Natural killer cell (primary cell): ENCODE data around the gene KRTAP9-7. TPM values are rescaled to one million over a fixed set of nuclear protein-coding genes. Genes with fewer than 3 reads are reported as not detected.
"Not testable (repeated sequence)": the region's sequence is repeated elsewhere in the genome, so short reads cannot be mapped to it uniquely, and the experiment has no call there.

Source experiments
- ATAC-seq, 3 donors: fragments of 150-1000 bp in 2 of 3; fragments of 200-7000 bp in 1 of 3; cut with Tn5 transposase; 1 replicate in 1 of 3; 2 replicates in 2 of 3; pipeline ENCODE4 v1.10.0; 2021; ENCODE audit warnings: mild to moderate bottlenecking in 2 of 3, moderate library complexity in 2 of 3
- DNase-seq, 2 donors: peaks; one replicate each; pipeline versions ENCODE4 v3.0.0 to v3.0.0-alpha.2; 2013 to 2021; ENCODE audit warnings: mixed read lengths in 1 of 2
- H3K27ac ChIP-seq: one replicate; pipeline ENCODE4 v1.5.1; 2013; ENCODE audit warnings: mild to moderate bottlenecking, low read length
- H3K27me3 ChIP-seq: one replicate; pipeline ENCODE4 v1.6.1; 2013; ENCODE audit warnings: low read length; ENCODE audit not compliant: control insufficient read depth, insufficient read depth
- H3K36me3 ChIP-seq: one replicate; pipeline ENCODE4 v1.6.1; 2013; ENCODE audit warnings: low read length; ENCODE audit not compliant: control insufficient read depth, insufficient read depth
- H3K4me1 ChIP-seq: one replicate; pipeline ENCODE4 v1.6.1; 2013; ENCODE audit warnings: low read length; ENCODE audit not compliant: control insufficient read depth, insufficient read depth
- H3K4me3 ChIP-seq: one replicate; pipeline ENCODE4 v1.5.1; 2013; ENCODE audit warnings: low read length
- H3K9me3 ChIP-seq: one replicate; pipeline ENCODE4 v1.6.1; 2013; ENCODE audit warnings: low read length; ENCODE audit not compliant: control insufficient read depth, insufficient read depth
- H3K27ac Mint-ChIP-seq, 2 donors: one replicate each; pipeline ENCODE4 v1.8.0; 2022; ENCODE audit warnings: mild to moderate bottlenecking in 2 of 2, mixed read lengths in 2 of 2, moderate library complexity in 1 of 2
- H3K27me3 Mint-ChIP-seq, 2 donors: one replicate each; pipeline ENCODE4 v1.8.0; 2022; ENCODE audit warnings: low read depth in 2 of 2, mixed read lengths in 2 of 2
- H3K36me3 Mint-ChIP-seq: one replicate; pipeline ENCODE4 v1.8.0; 2022; ENCODE audit warnings: mixed read lengths
- H3K4me1 Mint-ChIP-seq, 2 donors: one replicate each; pipeline ENCODE4 v1.8.0; 2022; ENCODE audit warnings: mixed read lengths in 2 of 2
- H3K4me3 Mint-ChIP-seq: one replicate; pipeline ENCODE4 v1.8.0; 2022; ENCODE audit warnings: mild to moderate bottlenecking, moderate library complexity, mixed read lengths
- H3K9me3 Mint-ChIP-seq, 2 donors: one replicate each; pipeline ENCODE4 v1.8.0; 2022; ENCODE audit warnings: mixed read lengths in 2 of 2
- CTCF ChIP-seq: fragments of 200-600 bp; IDR thresholded peaks from one replicate; pipeline ENCODE4 v1.8.0; 2022; ENCODE audit warnings: antibody characterized with exemption
- WGBS: methylation state at CpG from one replicate; pipeline ENCODE4 v1.1.7; 2013; ENCODE audit warnings: missing lambda C conversion rate; ENCODE audit not compliant: insufficient coverage; 5-methylcytosine and 5-hydroxymethylcytosine counted together
- intact Hi-C: fragments of 100-400 bp; cut with micrococcal nuclease; formaldehyde crosslinking; loops from one replicate; pipeline ENCODE4 v1.14.2; 2022
- total RNA-seq, 4 donors: library from RNA; stranded (reverse); fragments of 120-200 nt in 1 of 4; gene quantifications; one replicate each; pipeline versions ENCODE4 v1.2.3 to v1.2.4, GENCODE V29; 2013 to 2022

Gene KRTAP9-7
- total RNA-seq, 3 donors from 2014 or later (not counting 1 experiment from before 2014, with no cell fraction given), result not detected

- Histone ChIP-seq H3K36me3 (no peaks in the 10 kb centered on the region), H3K4me3 (no peak overlapping the region), H3K4me1 (no peaks in the 10 kb centered on the region), H3K27me3 (peaks cover 4% of the 10 kb centered on the region), H3K27ac (no peak overlapping the region), H3K9me3 (no peaks in the 10 kb centered on the region)
- ATAC-seq (no peak), DNase-seq (no peak)
- Mint-ChIP-seq H3K27ac (no peak overlapping the region), H3K27me3 (peaks cover 22 to 34% of the 10 kb centered on the region in 2 donors), H3K4me3 (no peak overlapping the region), H3K9me3 (no peaks in the 10 kb centered on the region), H3K4me1 (peaks cover 0 to 4% of the 10 kb centered on the region in 2 donors), H3K36me3 (no peaks in the 10 kb centered on the region)
- 90% methylated on average over 6 of the region's 6 CpGs for WGBS
- no peak for TF ChIP-seq CTCF
- intact Hi-C loops, result no loop called here
Observed at GRCh38 chr17:41231731-41232130, 43.8 kb upstream of the KRTAP9-7 start.

- H3K27me3 Mint-ChIP-seq, result peaks cover 22 to 34% of the 10 kb centered on the region in 2 donors
- H3K36me3 ChIP-seq, H3K4me3 Mint-ChIP-seq, H3K4me3 ChIP-seq, ATAC-seq, DNase-seq, H3K9me3 Mint-ChIP-seq, intact Hi-C loops, H3K36me3 Mint-ChIP-seq, H3K4me1 Mint-ChIP-seq, H3K4me1 ChIP-seq, H3K27ac Mint-ChIP-seq, H3K27me3 ChIP-seq, H3K27ac ChIP-seq, H3K9me3 ChIP-seq: not testable (repeated sequence)
- WGBS, result 80% methylated on average over 1 of the region's 1 CpG
Observed at GRCh38 chr17:41232399-41233105, 42.9 kb upstream of the KRTAP9-7 start, which contains the start of gene KRTAP9-3. Gene KRTAP9-3 (plus strand): TSS chr17:41232449. CDS start chr17:41232502, 53 bp downstream.

GRCh38 chr17:41237116-41237515 lies 38.4 kb upstream of the KRTAP9-7 start:
- H3K27me3 ChIP-seq, ATAC-seq, H3K4me1 ChIP-seq, H3K4me3 Mint-ChIP-seq, H3K4me1 Mint-ChIP-seq, H3K27ac ChIP-seq, H3K27ac Mint-ChIP-seq, H3K9me3 ChIP-seq, H3K36me3 ChIP-seq, intact Hi-C loops, H3K4me3 ChIP-seq, H3K36me3 Mint-ChIP-seq, H3K9me3 Mint-ChIP-seq, DNase-seq: not testable (repeated sequence)
- H3K27me3 Mint-ChIP-seq, result peaks cover 30 to 39% of the 10 kb centered on the region in 2 donors
- WGBS, result 89% methylated on average over 4 of the region's 4 CpGs

- not testable (repeated sequence) for DNase-seq, H3K27ac Mint-ChIP-seq
Observed at GRCh38 chr17:41237949-41238437, 37.5 kb upstream of the KRTAP9-7 start, which contains the start of gene KRTAP9-8. Gene KRTAP9-8 (plus strand): TSS chr17:41237999. CDS start chr17:41238052, 53 bp downstream.

GRCh38 chr17:41246995-41247787 lies 28.3 kb upstream of the KRTAP9-7 start:
- H3K9me3 Mint-ChIP-seq, H3K4me1 ChIP-seq, H3K36me3 ChIP-seq, intact Hi-C loops, H3K36me3 Mint-ChIP-seq, H3K4me1 Mint-ChIP-seq, ATAC-seq, H3K27ac Mint-ChIP-seq, H3K4me3 ChIP-seq, H3K9me3 ChIP-seq, H3K4me3 Mint-ChIP-seq, H3K27ac ChIP-seq, H3K27me3 ChIP-seq: not testable (repeated sequence)
- WGBS, result 87% methylated on average over 1 of the region's 2 CpGs
- peaks cover 19 to 36% of the 10 kb centered on the region in 2 donors for H3K27me3 Mint-ChIP-seq
- DNase-seq, result peak in 1 of 2 donors; percentile 0

More at GRCh38 chr17:41237949-41238437, 37.5 kb upstream of the KRTAP9-7 start, which contains the start of gene KRTAP9-8:
- H3K9me3 ChIP-seq, H3K36me3 Mint-ChIP-seq, H3K4me3 Mint-ChIP-seq, H3K27ac ChIP-seq, H3K4me3 ChIP-seq, H3K9me3 Mint-ChIP-seq, H3K4me1 ChIP-seq, intact Hi-C loops, ATAC-seq, H3K27me3 ChIP-seq, H3K4me1 Mint-ChIP-seq, H3K36me3 ChIP-seq: not testable (repeated sequence)
- WGBS, result 66% methylated on average over 2 of the region's 3 CpGs
- H3K27me3 Mint-ChIP-seq, result peaks cover 36 to 43% of the 10 kb centered on the region in 2 donors

GRCh38 chr17:41249637-41250240 lies 25.8 kb upstream of the KRTAP9-7 start, which contains the start of gene KRTAP9-4:
Gene KRTAP9-4 (plus strand): TSS chr17:41249687. CDS start chr17:41249721, 34 bp downstream.
- H3K4me1 ChIP-seq, ATAC-seq, H3K9me3 ChIP-seq, H3K36me3 Mint-ChIP-seq, H3K27ac Mint-ChIP-seq, H3K27ac ChIP-seq, H3K36me3 ChIP-seq, intact Hi-C loops, H3K4me1 Mint-ChIP-seq, H3K27me3 ChIP-seq, H3K9me3 Mint-ChIP-seq, H3K4me3 Mint-ChIP-seq, H3K4me3 ChIP-seq: not testable (repeated sequence)
- WGBS, result 59% methylated on average over 2 of the region's 2 CpGs
- peaks cover 16 to 40% of the 10 kb centered on the region in 2 donors for H3K27me3 Mint-ChIP-seq
- peak in 1 of 2 donors; percentile 3 for DNase-seq
